K562 (cell line): Measurements from ENCODE around the gene DBNL. TPM values are rescaled to one million over a fixed set of nuclear protein-coding genes. Genes with fewer than 3 reads are reported as not detected.
"Not testable (repeated sequence)": the region's sequence is repeated elsewhere in the genome, so short reads cannot be mapped to it uniquely, and the experiment has no call there.

ENCODE experiments used
- ATAC-seq: fragments of 200-7000 bp; cut with Tn5 transposase; 3 replicates; pipeline ENCODE4 v1.9.1; 2020; ENCODE audit warnings: moderate library complexity
- BruUV-seq: library from RNA; stranded (reverse); fragments of 400-500 nt; replicated peaks from 2 replicates; lab custom pipeline; 2021; lab: Mats Ljungman, UMichigan
- CTCF ChIA-PET: fragments of 300-600 bp; formaldehyde crosslinking; extraction: SDS; loops from one replicate; lab custom pipeline; 2021; ENCODE audit warnings: low intra/inter-chr PET ratio; lab: Yijun Ruan, JAX
- POLR2A ChIA-PET: fragments of 300-600, 350-650 bp; sonication (Branson Sonifier 250); formaldehyde crosslinking; extraction: SDS; loops from one replicate; lab custom pipeline; 2021; ENCODE audit warnings: antibody characterized with exemption, inconsistent platforms; lab: Yijun Ruan, JAX
- DNase-seq, 4 experiments: peaks; one replicate each; pipeline versions ENCODE4 v3.0.0 to v3.0.0-alpha.2; 2011 to 2018; ENCODE audit warnings: low spot score in 3 of 4, mixed read lengths in 3 of 4; ENCODE audit errors: extremely low read depth in 1 of 4
- FAIRE-seq: peaks from 2 replicates; lab custom pipeline; 2011; peaks lifted over from hg19 to GRCh38; lab: Jason Lieb, UNC
- H2AFZ ChIP-seq: 2 replicates; pipeline ENCODE4 v1.6.0; 2011; ENCODE audit warnings: low read depth, low read length, control low read depth, inconsistent platforms
- H3K27ac ChIP-seq: fragments of 200-600 bp; 3 replicates; pipeline ENCODE4 v1.8.0; 2011; ENCODE audit warnings: low read depth, mild to moderate bottlenecking, control low read depth, inconsistent platforms, low read length, moderate library complexity, mixed read lengths; ENCODE audit errors: extremely low read depth
- H3K27me3 ChIP-seq, 2 experiments: fragments of 300-600 bp in 1 of 2; 2 replicates in 1 of 2; 3 replicates in 1 of 2; pipeline versions ENCODE4 v1.6.0 to v1.8.0; 2011; ENCODE audit warnings: inconsistent platforms in 2 of 2, low read length in 2 of 2, mild to moderate bottlenecking in 1 of 2, mixed read lengths in 1 of 2, moderate library complexity in 1 of 2; ENCODE audit not compliant: control insufficient read depth in 2 of 2, insufficient read depth in 2 of 2
- H3K36me3 ChIP-seq: fragments of 300-600 bp; 3 replicates; pipeline ENCODE4 v1.8.0; 2011; ENCODE audit warnings: mild to moderate bottlenecking, low read length, inconsistent platforms; ENCODE audit not compliant: control insufficient read depth, insufficient read depth
- H3K4me1 ChIP-seq, 2 experiments: fragments of 200-600 bp in 1 of 2; replicated peaks in 1 of 2; 2 replicates in 1 of 2; 3 replicates in 1 of 2; pipeline versions ENCODE4 v1.5.1 to v1.8.0; 2011; ENCODE audit warnings: inconsistent platforms in 2 of 2, low read length in 2 of 2, mild to moderate bottlenecking in 1 of 2, mixed read lengths in 1 of 2, moderate library complexity in 1 of 2; ENCODE audit not compliant: control insufficient read depth in 2 of 2, insufficient read depth in 2 of 2
- H3K4me2 ChIP-seq: 2 replicates; pipeline ENCODE4 v1.6.1; 2011; ENCODE audit warnings: low read length, control low read depth, inconsistent platforms, mixed read lengths; ENCODE audit not compliant: insufficient read depth
- H3K4me3 ChIP-seq: fragments of 200-600 bp; sonication (generic), shearing (Covaris generic); 2 replicates; pipeline ENCODE4 v1.5.1; 2016; ENCODE audit warnings: control low read depth, inconsistent platforms
- H3K79me2 ChIP-seq: fragments of 200-600 bp; 3 replicates; pipeline ENCODE4 v1.8.0; 2011; ENCODE audit warnings: low read length, inconsistent platforms; ENCODE audit not compliant: control insufficient read depth, insufficient read depth
- H3K9ac ChIP-seq, 2 experiments: 2 replicates each; pipeline versions ENCODE4 v1.6.0 to v1.6.1; 2011; ENCODE audit warnings: low read depth in 2 of 2, low read length in 2 of 2, control low read depth in 1 of 2, inconsistent platforms in 1 of 2, mild to moderate bottlenecking in 1 of 2, mixed read lengths in 1 of 2; ENCODE audit not compliant: insufficient read depth in 1 of 2
- H3K9me1 ChIP-seq: one replicate; pipeline ENCODE4 v1.6.0; 2011; ENCODE audit warnings: inconsistent platforms, mild to moderate bottlenecking, low read length, moderate library complexity; ENCODE audit not compliant: control insufficient read depth, insufficient read depth
- H3K9me3 ChIP-seq: replicated peaks from 2 replicates; pipeline ENCODE4 v1.5.1; 2011; ENCODE audit warnings: low read depth, low read length, inconsistent platforms; ENCODE audit not compliant: control insufficient read depth, insufficient read depth
- H4K20me1 ChIP-seq: replicated peaks from 2 replicates; pipeline ENCODE4 v1.6.1; 2011; ENCODE audit warnings: low read length, inconsistent platforms, mixed read lengths; ENCODE audit not compliant: control insufficient read depth, insufficient read depth
- ARID1B ChIP-seq: fragments of 450-650 bp; IDR thresholded peaks from 2 replicates; pipeline ENCODE4 v1.6.1; 2016; ENCODE audit warnings: antibody characterized with exemption, mild to moderate bottlenecking, inconsistent platforms
- ATF3 ChIP-seq, 2 experiments: fragments of 450-650 bp in 1 of 2; sonication (generic) in 1 of 2; formaldehyde crosslinking in 1 of 2; IDR thresholded peaks in 1 of 2; conservative IDR thresholded peaks in 1 of 2; 2 replicates each; pipeline versions ENCODE4 v1.6.1 to v1.8.1; 2016 to 2023; ENCODE audit warnings: mild to moderate bottlenecking in 2 of 2, moderate library complexity in 2 of 2, inconsistent platforms in 1 of 2, missing genetic modification reagents in 1 of 2
- CTBP1 ChIP-seq: fragments of 450-650 bp; IDR thresholded peaks from 2 replicates; pipeline ENCODE4 v1.6.1; 2016; ENCODE audit warnings: borderline replicate concordance
- FOSL1 ChIP-seq: fragments of 200-800 bp; sonication (Bioruptor generic); conservative IDR thresholded peaks from 2 replicates; pipeline ENCODE4 v1.6.1; 2016; ENCODE audit warnings: missing genetic modification characterization, missing compliant biosample characterization
- JUND ChIP-seq, 2 experiments: IDR thresholded peaks; 2 replicates in 1 of 2; 3 replicates in 1 of 2; pipeline ENCODE4 v1.6.1; 2011; ENCODE audit warnings: borderline replicate concordance in 2 of 2, low read depth in 2 of 2, low read length in 2 of 2, improper control_type of control experiment in 1 of 2, missing biosample characterization in 1 of 2, missing genetic modification characterization in 1 of 2, missing genetic modification reagents in 1 of 2
- ZNF263 ChIP-seq: sonication (generic); formaldehyde crosslinking; IDR thresholded peaks from 2 replicates; pipeline ENCODE4 v1.8.0; 2022; ENCODE audit warnings: mild to moderate bottlenecking, missing genetic modification reagents, borderline replicate concordance
- WGBS: fragments of 100-300 bp; shearing (Covaris generic); methylation state at CpG from one replicate; pipeline ENCODE4 v1.1.6; 2016; ENCODE audit warnings: low coverage, mixed read lengths; ENCODE audit not compliant: insufficient coverage; ENCODE audit errors: missing lambda C conversion rate; 5-methylcytosine and 5-hydroxymethylcytosine counted together
- in situ Hi-C: fragments of 300-500 bp; cut with MboI; formaldehyde crosslinking; loops from 4 replicates; pipeline ENCODE4 v1.15.0; 2018; ENCODE audit warnings: inconsistent platforms, mixed read lengths
- intact Hi-C: fragments of 100-400 bp; cut with micrococcal nuclease; formaldehyde crosslinking; loops from 2 replicates; pipeline ENCODE4 v1.14.2; 2022
- polyA plus RNA-seq, 8 experiments: library from polyadenylated mRNA; depleted of rRNA in 4 of 8; stranded (reverse) in 5 of 8; unstranded in 3 of 8; fragments of >200 nt; fragmentation: Nextera tagmentation in 2 of 8; fragmentation: Illumina TruSeq in 1 of 8; extraction: Ambion mirVana in 2 of 8; extraction: Trizol in 1 of 8; gene quantifications; 2 replicates each; pipeline versions ENCODE4 v1.2.1 to v1.2.3, GENCODE V29; 2011 to 2014; ENCODE audit warnings: inconsistent platforms in 1 of 8, missing spikeins in 1 of 8
- total RNA-seq, 7 experiments: library from RNA; depleted of rRNA in 6 of 7; stranded (reverse); fragments of >200 nt in 6 of 7; fragmentation: Illumina TruSeq in 2 of 7; extraction: Trizol in 2 of 7; gene quantifications; 2 replicates each; pipeline versions ENCODE4 v1.2.1 to v1.2.3, GENCODE V29; 2011 to 2021; ENCODE audit warnings: low replicate concordance in 1 of 7

Gene DBNL
- total and polyA plus RNA-seq, 9 of the 15 experiments (the other 6 are each of a cell fraction or from before 2014, with no cell fraction given): 1.9 to 65.1 (median 38.9) TPM

DNA sequence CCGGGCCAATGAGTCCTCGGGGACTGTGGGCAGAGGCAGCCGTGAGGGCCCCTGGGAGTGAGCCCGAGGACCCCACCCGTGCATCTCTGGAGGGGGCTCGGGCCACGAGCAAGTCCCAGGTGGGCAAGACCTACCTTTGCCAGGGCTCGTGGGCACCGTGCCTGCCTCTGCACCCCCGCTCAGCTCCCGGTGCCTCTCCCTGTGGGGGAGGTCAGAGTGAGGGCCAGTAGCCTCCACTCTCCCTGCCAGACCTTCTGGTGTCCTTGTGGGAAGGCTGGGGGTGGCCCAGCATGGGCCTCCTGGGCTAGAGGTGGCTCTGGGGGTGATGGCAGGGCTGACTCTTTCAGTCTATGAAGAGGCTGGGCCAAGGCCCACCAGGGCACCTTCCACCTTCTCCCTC lies 15.1 kb upstream of the DBNL start:
- CTCF ChIA-PET, H3K9me1 ChIP-seq, H3K36me3 ChIP-seq, H2AFZ ChIP-seq, H3K9me3 ChIP-seq, H3K79me2 ChIP-seq, H3K4me2 ChIP-seq, H3K27ac ChIP-seq, BruUV-seq, FAIRE-seq, POLR2A ChIA-PET, H4K20me1 ChIP-seq, in situ Hi-C loops, H3K9ac ChIP-seq, DNase-seq, H3K4me3 ChIP-seq, intact Hi-C loops, H3K27me3 ChIP-seq: not testable (repeated sequence)
- ATAC-seq: peak; percentile 14
- peaks cover 0 to 18% of the 10 kb centered on the region in 2 experiments; a peak in 3 of 5 replicates for H3K4me1 ChIP-seq
- WGBS: 30% methylated on average over 2 of the region's 11 CpGs

DNA sequence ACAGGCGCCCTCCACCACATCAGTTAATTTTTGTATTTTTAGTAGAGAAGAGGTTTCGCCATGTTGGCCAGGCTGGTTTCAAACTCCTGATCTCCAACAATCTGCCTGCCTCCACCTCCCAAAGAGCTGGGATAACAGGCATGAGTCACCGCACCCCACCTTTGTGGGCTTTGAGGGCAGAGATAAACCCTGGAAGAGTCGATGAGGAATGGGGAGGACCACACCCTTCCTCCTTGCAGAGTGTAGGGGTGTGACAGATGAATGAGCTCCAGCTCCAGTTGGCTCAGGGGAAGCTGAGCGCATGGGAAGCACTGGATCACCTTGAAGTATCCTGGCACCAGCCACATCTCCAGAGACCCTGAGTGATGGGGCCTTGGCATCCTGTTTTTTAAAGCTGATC lies 14.5 kb upstream of the DBNL start:
- WGBS: 0% methylated on average over 2 of the region's 5 CpGs
- peaks cover 0 to 18% of the 10 kb centered on the region in 2 experiments; a peak in 3 of 5 replicates for H3K4me1 ChIP-seq
- BruUV-seq; H3K4me2 ChIP-seq; POLR2A ChIA-PET; H3K27ac ChIP-seq; H4K20me1 ChIP-seq; H3K79me2 ChIP-seq; H3K9ac ChIP-seq; H2AFZ ChIP-seq; FAIRE-seq; H3K4me3 ChIP-seq; DNase-seq; in situ Hi-C loops; intact Hi-C loops; H3K27me3 ChIP-seq; CTCF ChIA-PET; TF ChIP-seq ATF3 (CRISPR knock-in tag; conservative IDR thresholded peaks at IDR 0.05): not testable (repeated sequence)
- ATAC-seq: peak; percentile 90
- TF ChIP-seq CTBP1 (peak; percentile 26; the same call in 1 of the 2 replicates), ARID1B (peak; percentile 23; the same call in 1 of the 2 replicates), FOSL1 (tag) (0 out of 2 replicates have a peak, but pooled peaks have one; percentile 37), ATF3 (IDR thresholded peaks at IDR 0.05) (peak; percentile 41; the same call in 1 of the 2 replicates), JUND (IDR thresholded peaks at IDR 0.05; ENCODE audit: borderline replicate concordance, low read depth, low read length) (peak; percentile 59), JUND (tag; IDR thresholded peaks at IDR 0.05; ENCODE audit: borderline replicate concordance, low read depth, low read length) (peak; percentile 48; the same call in 1 of the 3 replicates), ZNF263 (peak; percentile 91)
- TF ChIP-seq, all 486 proteins: peak for 6; not testable (repeated sequence) for 480
- not testable (repeated sequence) for H3K9me3 ChIP-seq, H3K9me1 ChIP-seq, H3K36me3 ChIP-seq

DNA sequence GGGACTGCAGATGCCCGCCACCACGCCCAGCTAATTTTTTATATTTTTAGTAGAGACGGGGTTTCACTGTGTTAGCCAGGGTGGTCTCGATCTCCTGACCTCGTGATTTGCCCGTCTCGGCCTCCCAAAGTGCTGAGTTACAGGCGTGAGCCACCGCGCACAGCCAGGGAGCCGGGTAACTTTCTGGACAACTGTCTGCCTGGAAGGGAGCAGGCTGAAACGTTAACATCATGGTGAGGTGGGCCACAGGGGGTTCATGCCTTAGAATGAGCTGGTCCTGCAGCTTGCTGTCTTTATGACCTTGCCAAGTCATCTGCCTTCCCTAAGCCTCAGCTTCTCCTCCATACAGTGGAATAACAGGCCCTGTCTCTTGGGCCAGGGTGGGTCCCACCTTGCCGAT lies 13.2 kb upstream of the DBNL start:
- BruUV-seq, H3K4me3 ChIP-seq, POLR2A ChIA-PET, H3K27me3 ChIP-seq, intact Hi-C loops, DNase-seq, H3K9me1 ChIP-seq, ATAC-seq, FAIRE-seq, H3K27ac ChIP-seq, H3K4me2 ChIP-seq, H3K36me3 ChIP-seq, H4K20me1 ChIP-seq, H3K79me2 ChIP-seq, H2AFZ ChIP-seq, H3K9me3 ChIP-seq, CTCF ChIA-PET, in situ Hi-C loops, H3K9ac ChIP-seq: not testable (repeated sequence)
- WGBS: 41% methylated on average over 11 of the region's 13 CpGs
- peaks cover 0 to 19% of the 10 kb centered on the region in 2 experiments; a peak in 3 of 5 replicates for H3K4me1 ChIP-seq
